Esophagus squamous epithelium (tissue), 4 donors: ENCODE data around the gene FLT3.

ENCODE experiments used
- POLR2A ChIP-seq, 4 donors: fragments of 450-650 bp; IDR thresholded peaks; one replicate each; pipeline ENCODE4 v1.6.1; 2017; ENCODE audit warnings: antibody characterized with exemption in 4 of 4, mild to moderate bottlenecking in 4 of 4, moderate library complexity in 3 of 4
- TF ChIP-seq, protein P1 (sequence below), 6 experiments: fragments of 450-650 bp in 4 of 6; fragments of 200-600 bp in 2 of 6; sonication (generic) in 2 of 6; IDR thresholded peaks; one replicate each; pipeline ENCODE4 v1.5.1; 2016 to 2019; ENCODE audit warnings: antibody characterized with exemption in 6 of 6, mild to moderate bottlenecking in 4 of 6, moderate library complexity in 4 of 6

- TF ChIP-seq, protein P1, sequence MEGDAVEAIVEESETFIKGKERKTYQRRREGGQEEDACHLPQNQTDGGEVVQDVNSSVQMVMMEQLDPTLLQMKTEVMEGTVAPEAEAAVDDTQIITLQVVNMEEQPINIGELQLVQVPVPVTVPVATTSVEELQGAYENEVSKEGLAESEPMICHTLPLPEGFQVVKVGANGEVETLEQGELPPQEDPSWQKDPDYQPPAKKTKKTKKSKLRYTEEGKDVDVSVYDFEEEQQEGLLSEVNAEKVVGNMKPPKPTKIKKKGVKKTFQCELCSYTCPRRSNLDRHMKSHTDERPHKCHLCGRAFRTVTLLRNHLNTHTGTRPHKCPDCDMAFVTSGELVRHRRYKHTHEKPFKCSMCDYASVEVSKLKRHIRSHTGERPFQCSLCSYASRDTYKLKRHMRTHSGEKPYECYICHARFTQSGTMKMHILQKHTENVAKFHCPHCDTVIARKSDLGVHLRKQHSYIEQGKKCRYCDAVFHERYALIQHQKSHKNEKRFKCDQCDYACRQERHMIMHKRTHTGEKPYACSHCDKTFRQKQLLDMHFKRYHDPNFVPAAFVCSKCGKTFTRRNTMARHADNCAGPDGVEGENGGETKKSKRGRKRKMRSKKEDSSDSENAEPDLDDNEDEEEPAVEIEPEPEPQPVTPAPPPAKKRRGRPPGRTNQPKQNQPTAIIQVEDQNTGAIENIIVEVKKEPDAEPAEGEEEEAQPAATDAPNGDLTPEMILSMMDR (IDR thresholded peaks at IDR 0.05), result no peak
- TF ChIP-seq POLR2A (IDR thresholded peaks at IDR 0.05), result no peak
Measured at GRCh38 chr13:27977476-27978300, 122.7 kb downstream of the FLT3 start.
